GM19023 (cell line): ENCODE data around the gene RNF175.

Source experiments
- ATAC-seq: cut with Tn5 transposase; IDR thresholded peaks from one replicate; pipeline ENCODE4 v1.9.1; 2021; ENCODE audit warnings: mild to moderate bottlenecking, moderate library complexity; ENCODE audit not compliant: unreplicated experiment

RNF175 gene

GRCh38 chr4:153785910-153786721 lies 26.3 kb upstream of the RNF175 start:
- no peak for ATAC-seq

- ATAC-seq: no peak
These were observed 24.4 kb upstream of the RNF175 start for GRCh38 chr4:153784166-153784699.

- no peak for ATAC-seq
These were observed 22.8 kb upstream of the RNF175 start for GRCh38 chr4:153782581-153782980.

- ATAC-seq: no peak
These were observed 22.0 kb upstream of the RNF175 start for GRCh38 chr4:153781717-153782416.

- no peak for ATAC-seq
These were observed 21.5 kb upstream of the RNF175 start for GRCh38 chr4:153781280-153781679.

GRCh38 chr4:153780876-153781275 lies 21.1 kb upstream of the RNF175 start:
- ATAC-seq: no peak

GRCh38 chr4:153780221-153780620 lies 20.4 kb upstream of the RNF175 start:
- ATAC-seq: no peak

GRCh38 chr4:153778383-153778782 lies 18.6 kb upstream of the RNF175 start:
- no peak for ATAC-seq

- ATAC-seq: no peak
These were observed 17.6 kb upstream of the RNF175 start for GRCh38 chr4:153777421-153777820.

GRCh38 chr4:153776601-153777000 lies 16.8 kb upstream of the RNF175 start:
- no peak for ATAC-seq

- ATAC-seq: no peak
These were observed 13.4 kb upstream of the RNF175 start for GRCh38 chr4:153773236-153773690.

GRCh38 chr4:153771046-153771445 lies 11.2 kb upstream of the RNF175 start:
- no peak for ATAC-seq

GRCh38 chr4:153766758-153767157 lies 6.9 kb upstream of the RNF175 start:
- no peak for ATAC-seq

- no peak for ATAC-seq
These were observed 6.1 kb upstream of the RNF175 start for GRCh38 chr4:153765894-153766293.

- no peak for ATAC-seq
These were observed 5.0 kb upstream of the RNF175 start for GRCh38 chr4:153764601-153765368.

GRCh38 chr4:153763404-153763803 lies 3.6 kb upstream of the RNF175 start:
- ATAC-seq: no peak

GRCh38 chr4:153758688-153759406 lies 977 bp downstream of the RNF175 start:
- ATAC-seq: no peak

GRCh38 chr4:153758136-153758535 lies 1.7 kb downstream of the RNF175 start:
- no peak for ATAC-seq

- no peak for ATAC-seq
These were observed 2.4 kb downstream of the RNF175 start for GRCh38 chr4:153757407-153757806.

GRCh38 chr4:153755186-153755585 lies 4.6 kb downstream of the RNF175 start:
- no peak for ATAC-seq
